Spinal cord (tissue), 10 donors: Measurements from ENCODE around the gene STARD4. TPM values are rescaled to one million over a fixed set of nuclear protein-coding genes. Genes with fewer than 3 reads are reported as not detected.

Source experiments
- DNase-seq, 6 donors: peaks; one replicate each; pipeline versions ENCODE4 v3.0.0 to v3.0.0-alpha.2; 2013 to 2015; ENCODE audit warnings: low spot score in 6 of 6, low read depth in 4 of 6
- H3K27ac ChIP-seq: one replicate; pipeline ENCODE4 v1.5.1; 2013; ENCODE audit warnings: low read depth, low read length, control low read depth
- H3K27me3 ChIP-seq: one replicate; pipeline ENCODE4 v1.6.1; 2013; ENCODE audit warnings: low read length; ENCODE audit not compliant: control insufficient read depth, insufficient read depth
- H3K36me3 ChIP-seq: one replicate; pipeline ENCODE4 v1.6.1; 2013; ENCODE audit warnings: low read length; ENCODE audit not compliant: control insufficient read depth, insufficient read depth
- H3K4me1 ChIP-seq: one replicate; pipeline ENCODE4 v1.6.1; 2013; ENCODE audit warnings: low read length; ENCODE audit not compliant: control insufficient read depth, insufficient read depth
- H3K4me3 ChIP-seq: one replicate; pipeline ENCODE4 v1.5.1; 2013; ENCODE audit warnings: low read depth, low read length, control low read depth
- H3K9me3 ChIP-seq: one replicate; pipeline ENCODE4 v1.6.1; 2013; ENCODE audit warnings: low read length; ENCODE audit not compliant: control insufficient read depth, insufficient read depth
- WGBS: methylation state at CpG from one replicate; pipeline ENCODE4 v1.1.5; 2013; ENCODE audit warnings: missing lambda C conversion rate; ENCODE audit not compliant: insufficient coverage; 5-methylcytosine and 5-hydroxymethylcytosine counted together
- polyA plus RNA-seq, 2 donors: library from polyadenylated mRNA; unstranded; fragments of 120-200 nt; gene quantifications; one replicate each; pipeline ENCODE4 v1.2.1, GENCODE V29; 2013; ENCODE audit not compliant: insufficient read length in 2 of 2
- total RNA-seq, 2 donors: library from RNA; depleted of rRNA in 1 of 2; stranded (reverse); fragments of 120-200 nt in 1 of 2; fragments of >200 nt in 1 of 2; gene quantifications; one replicate each; pipeline versions ENCODE4 v1.2.3 to v1.2.4, GENCODE V29; 2013 to 2014
- donor health status: healthy.

STARD4 gene
- total and polyA plus RNA-seq, 4 donors = 36.2 to 97.6 (median 50.8) TPM

- Histone ChIP-seq H3K4me1 (no peaks in the 10 kb centered on the region), H3K4me3 (no peak overlapping the region), H3K9me3 (no peaks in the 10 kb centered on the region), H3K27me3 (no peaks in the 10 kb centered on the region), H3K27ac (no peak overlapping the region), H3K36me3 (no peaks in the 10 kb centered on the region)
- 89% methylated on average over 2 of the region's 2 CpGs for WGBS
- DNase-seq = no peak
Measured at GRCh38 chr5:111461934-111462333, 50.4 kb downstream of the STARD4 start.

GRCh38 chr5:111461255-111461671, 51.1 kb downstream of the STARD4 start:
- Histone ChIP-seq H3K4me3 (no peak overlapping the region), H3K9me3 (no peaks in the 10 kb centered on the region), H3K27me3 (no peaks in the 10 kb centered on the region), H3K4me1 (no peaks in the 10 kb centered on the region), H3K27ac (no peak overlapping the region), H3K36me3 (no peaks in the 10 kb centered on the region)
- WGBS = 29% methylated on average over 3 of the region's 3 CpGs
- DNase-seq = peak in 5 of 6 donors; percentile 23 to 88 (median 28)

- Histone ChIP-seq H3K36me3 (no peaks in the 10 kb centered on the region), H3K9me3 (no peaks in the 10 kb centered on the region), H3K4me1 (no peaks in the 10 kb centered on the region), H3K4me3 (no peak overlapping the region), H3K27ac (no peak overlapping the region), H3K27me3 (no peaks in the 10 kb centered on the region)
- WGBS = no CpG with 5 or more reads among the region's 2 CpGs
- peak in 1 of 6 donors; percentile 43 for DNase-seq
Measured at GRCh38 chr5:111454776-111455175, 57.6 kb downstream of the STARD4 start.

GRCh38 chr5:111454198-111454622, 58.1 kb downstream of the STARD4 start:
- WGBS = no CpG with 5 or more reads among the region's 3 CpGs

GRCh38 chr5:111453747-111454146, 58.6 kb downstream of the STARD4 start:
- Histone ChIP-seq H3K4me3 (no peak overlapping the region), H3K27ac (no peak overlapping the region), H3K4me1 (no peaks in the 10 kb centered on the region), H3K9me3 (no peaks in the 10 kb centered on the region), H3K27me3 (no peaks in the 10 kb centered on the region), H3K36me3 (no peaks in the 10 kb centered on the region)
- DNase-seq = peak in 1 of 6 donors; percentile 20
- WGBS = no CpG with 5 or more reads among the region's 2 CpGs

More at GRCh38 chr5:111454198-111454622, 58.1 kb downstream of the STARD4 start:
- peak in 2 of 6 donors; percentile 77 to 83 for DNase-seq
- Histone ChIP-seq H3K27me3 (no peaks in the 10 kb centered on the region), H3K36me3 (no peaks in the 10 kb centered on the region), H3K4me1 (no peaks in the 10 kb centered on the region), H3K4me3 (no peak overlapping the region), H3K27ac (no peak overlapping the region), H3K9me3 (no peaks in the 10 kb centered on the region)

GRCh38 chr5:111453295-111453694, 59.0 kb downstream of the STARD4 start:
- Histone ChIP-seq H3K4me3 (no peak overlapping the region), H3K9me3 (no peaks in the 10 kb centered on the region), H3K27ac (no peak overlapping the region), H3K27me3 (no peaks in the 10 kb centered on the region), H3K36me3 (no peaks in the 10 kb centered on the region), H3K4me1 (no peaks in the 10 kb centered on the region)
- WGBS = no CpG with 5 or more reads among the region's 1 CpG
- peak in 1 of 6 donors; percentile 40 for DNase-seq

GRCh38 chr5:111447822-111448221, 64.5 kb downstream of the STARD4 start:
- Histone ChIP-seq H3K4me1 (no peaks in the 10 kb centered on the region), H3K36me3 (no peaks in the 10 kb centered on the region), H3K9me3 (no peaks in the 10 kb centered on the region), H3K27ac (no peak overlapping the region), H3K4me3 (no peak overlapping the region), H3K27me3 (no peaks in the 10 kb centered on the region)
- no CpG with 5 or more reads among the region's 2 CpGs for WGBS
- peak in 2 of 6 donors; percentile 14 to 74 for DNase-seq

DNA sequence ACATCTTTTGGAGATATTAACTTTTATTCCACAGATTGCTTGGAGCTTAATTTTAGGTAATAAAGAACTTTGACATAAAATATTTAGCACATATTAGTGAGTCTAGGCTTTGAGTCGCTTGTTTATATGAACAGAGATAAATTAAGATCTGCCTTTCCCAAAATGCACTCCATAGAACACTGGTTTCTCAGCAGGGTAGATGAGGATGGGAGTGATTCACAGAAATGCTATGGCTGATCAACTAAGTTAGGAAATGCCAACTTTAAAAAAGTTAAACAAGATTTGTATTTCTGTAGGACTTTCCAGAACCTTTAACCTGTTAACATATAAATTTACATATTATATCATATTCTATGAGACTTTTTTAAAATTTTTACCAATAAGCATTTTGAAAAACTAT, 65.2 kb downstream of the STARD4 start:
- no peak for DNase-seq
- WGBS = no CpG with 5 or more reads among the region's 1 CpG
- Histone ChIP-seq H3K36me3 (no peaks in the 10 kb centered on the region), H3K9me3 (no peaks in the 10 kb centered on the region), H3K27me3 (no peaks in the 10 kb centered on the region), H3K4me3 (no peak overlapping the region), H3K4me1 (no peaks in the 10 kb centered on the region), H3K27ac (no peak overlapping the region)

Other genes starting within 250 kb of the STARD4 start
- 100 to 1,000 TPM; 408 to 555 TPM for gene NREP, start 244.7 kb upstream of the STARD4 start, total RNA-seq
- gene NREP, start 244.7 kb upstream of the STARD4 start, polyA plus RNA-seq = 100 to 1,000 TPM; 874 to 982 TPM